Panc1 (cell line): ENCODE results near the gene UPF3A. TPM values are rescaled to one million over a fixed set of nuclear protein-coding genes. Genes with fewer than 3 reads are reported as not detected.

Source experiments
- ATAC-seq: fragments of 200-7000 bp; cut with Tn5 transposase; 2 replicates; pipeline ENCODE4 v1.9.1; 2020; ENCODE audit warnings: mild to moderate bottlenecking, moderate library complexity
- BruUV-seq: library from RNA; stranded (reverse); fragments of 400-500 nt; replicated peaks from 2 replicates; lab custom pipeline; 2021; lab: Mats Ljungman, UMichigan
- CTCF ChIA-PET: fragments of 300-600 bp; sonication (Branson Sonifier 250); formaldehyde crosslinking; loops from one replicate; lab custom pipeline; 2022; ENCODE audit warnings: antibody characterized with exemption; lab: Charles Lee
- POLR2A ChIA-PET: fragments of 300-600 bp; sonication (Branson Sonifier 250); formaldehyde crosslinking; loops from one replicate; lab custom pipeline; 2022; ENCODE audit warnings: antibody characterized with exemption; lab: Charles Lee
- DNase-seq: peaks from one replicate; pipeline ENCODE4 v3.0.0-alpha.2; 2010; ENCODE audit warnings: low read depth, low spot score
- H3K27ac ChIP-seq: 2 replicates; pipeline ENCODE4 v1.5.1; 2011; ENCODE audit warnings: mild to moderate bottlenecking, low read length, inconsistent platforms
- H3K27me3 ChIP-seq: fragments of 200-500 bp; sonication (Bioruptor generic); 2 replicates; pipeline ENCODE4 v1.6.0; 2014; ENCODE audit warnings: low read length, inconsistent platforms; ENCODE audit not compliant: control insufficient read depth, insufficient read depth
- H3K36me3 ChIP-seq: fragments of 200-500 bp; sonication (Bioruptor generic); 2 replicates; pipeline ENCODE4 v1.5.1; 2014; ENCODE audit warnings: inconsistent platforms, mild to moderate bottlenecking, low read length, moderate library complexity; ENCODE audit not compliant: control insufficient read depth, insufficient read depth
- H3K4me1 ChIP-seq: 2 replicates; pipeline ENCODE4 v1.5.1; 2011; ENCODE audit warnings: inconsistent platforms, mild to moderate bottlenecking, low read length, moderate library complexity; ENCODE audit not compliant: control insufficient read depth, insufficient read depth
- H3K4me3 ChIP-seq, 2 experiments: 2 replicates each; pipeline ENCODE4 v1.5.1; 2011 to 2012; ENCODE audit warnings: low read depth in 2 of 2, low read length in 2 of 2, mild to moderate bottlenecking in 2 of 2, inconsistent platforms in 1 of 2, moderate library complexity in 1 of 2
- H3K9me3 ChIP-seq: fragments of 200-500 bp; sonication (Bioruptor generic); 2 replicates; pipeline ENCODE4 v1.5.1; 2014; ENCODE audit warnings: low read depth, mild to moderate bottlenecking, inconsistent platforms, low read length, moderate library complexity; ENCODE audit not compliant: control insufficient read depth, insufficient read depth
- CTCF ChIP-seq: fragments of 450-650 bp; IDR thresholded peaks from 2 replicates; pipeline ENCODE4 v1.5.1; 2017; ENCODE audit warnings: mild to moderate bottlenecking
- POLR2AphosphoS5 ChIP-seq: IDR thresholded peaks from 2 replicates; pipeline ENCODE4 v1.6.1; 2012; ENCODE audit warnings: mild to moderate bottlenecking, low read depth, low read length, moderate library complexity
- REST ChIP-seq, 2 experiments: IDR thresholded peaks; 2 replicates each; pipeline ENCODE4 v1.6.1; 2011 to 2012; ENCODE audit warnings: low read depth in 2 of 2, control low read depth in 1 of 2, low read length in 1 of 2, mild to moderate bottlenecking in 1 of 2, moderate library complexity in 1 of 2; ENCODE audit not compliant: insufficient read depth in 1 of 2
- SIN3A ChIP-seq: IDR thresholded peaks from 2 replicates; pipeline ENCODE4 v1.6.1; 2012; ENCODE audit warnings: low read depth, mild to moderate bottlenecking, low read length, moderate library complexity, borderline replicate concordance; ENCODE audit not compliant: insufficient read depth
- TCF7L2 ChIP-seq: IDR thresholded peaks from 2 replicates; pipeline ENCODE4 v1.6.1; 2011; ENCODE audit warnings: mild to moderate bottlenecking, low read depth, low read length, inconsistent platforms
- in situ Hi-C: cut with HindIII; loops from 2 replicates; pipeline ENCODE4 v1.10.0; 2016; ENCODE audit warnings: low sequenced_read_pairs, low pct_unique_long_range_greater_than_20kb
- intact Hi-C: fragments of 100-400 bp; cut with micrococcal nuclease; formaldehyde crosslinking; loops from one replicate; pipeline ENCODE4 v1.10.0; 2022; ENCODE audit not compliant: unreplicated experiment
- total RNA-seq: library from RNA; stranded (reverse); gene quantifications from one replicate; pipeline ENCODE4 v1.2.1, GENCODE V29; 2021; ENCODE audit not compliant: unreplicated experiment

UPF3A gene
- total RNA-seq, 1 experiment from 2014 or later, result 36.3 TPM

- peak overlapping the region; percentile 78 for H3K27ac ChIP-seq
- intact Hi-C loops (no loop called here), in situ Hi-C loops (no loop called here)
- BruUV-seq, result no TSS peak
- peak overlapping the region; percentile 66 to 76 for H3K4me3 ChIP-seq
- TF ChIP-seq SIN3A (no peak), REST (IDR thresholded peaks at IDR 0.05; ENCODE audit: insufficient read depth in 1 of 2, low read depth in 2 of 2, low read length in 1 of 2) (no peak), CTCF (no peak), TCF7L2 (no peak), POLR2AphosphoS5 (no peak)
- DNase-seq (no peak), ATAC-seq (no peak)
- ChIA-PET CTCF (interaction anchor here (0.7 kb wide), 1 partner anchor 21 kb away, joined by 4 read pairs; no protein-coding TSS in a partner anchor), POLR2A (interaction anchor here (0.6 kb wide), 1 partner anchor 34 kb away, joined by 3 read pairs; no protein-coding TSS in a partner anchor)
- no peaks in the 10 kb centered on the region for H3K27me3 ChIP-seq
- H3K36me3 ChIP-seq, result peaks cover 7% of the 10 kb centered on the region; the same call in 1 of the 2 replicates
- H3K4me1 ChIP-seq, result 0 out of 2 replicates have a peak, but pooled peaks cover 4% of the 10 kb centered on the region
- H3K9me3 ChIP-seq, result no peaks in the 10 kb centered on the region
Observed at GRCh38 chr13:114313061-114313860, 31.9 kb downstream of the UPF3A start.

GRCh38 chr13:114314074-114314912 lies 32.9 kb downstream of the UPF3A start, which contains the start of gene CHAMP1:
Gene CHAMP1, plus strand, starts transcription at chr13:114314503. Its CDS starts 9,340 bp downstream, at chr13:114323843.
- H3K9me3 ChIP-seq, result no peaks in the 10 kb centered on the region
- BruUV-seq, result no TSS peak
- peak within 1 kb of the TSS; percentile 73 to 76 for H3K4me3 ChIP-seq
- H3K27ac ChIP-seq, result peak within 1 kb of the TSS; percentile 83
- DNase-seq, result peak; percentile 38
- in situ Hi-C loops (no loop called here), intact Hi-C loops (no loop called here)
- peak; percentile 96 for ATAC-seq
- H3K4me1 ChIP-seq, result 0 out of 2 replicates have a peak, but pooled peaks cover 4% of the 10 kb centered on the region
- ChIA-PET POLR2A (interaction anchor here (0.6 kb wide), 1 partner anchor 35 kb away, joined by 3 read pairs; no protein-coding TSS in a partner anchor), CTCF (interaction anchor here (0.7 kb wide), 1 partner anchor 20 kb away, joined by 4 read pairs; no protein-coding TSS in a partner anchor)
- TF ChIP-seq POLR2AphosphoS5, result peak; percentile 71; the same call in 1 of the 2 replicates
- TF ChIP-seq SIN3A, result no peak; the same call in 1 of the 2 replicates
- TF ChIP-seq TCF7L2, result peak; percentile 43; the same call in 1 of the 2 replicates
- H3K27me3 ChIP-seq, result no peaks in the 10 kb centered on the region
- H3K36me3 ChIP-seq, result peaks cover 7% of the 10 kb centered on the region; the same call in 1 of the 2 replicates
